ENCODE measurements around the gene DAPL1. TPM values are rescaled to one million over a fixed set of nuclear protein-coding genes. Genes with fewer than 3 reads are reported as not detected.

Gene DAPL1
- total RNA-seq, 1 experiment from 2014 or later: not detected

DNA sequence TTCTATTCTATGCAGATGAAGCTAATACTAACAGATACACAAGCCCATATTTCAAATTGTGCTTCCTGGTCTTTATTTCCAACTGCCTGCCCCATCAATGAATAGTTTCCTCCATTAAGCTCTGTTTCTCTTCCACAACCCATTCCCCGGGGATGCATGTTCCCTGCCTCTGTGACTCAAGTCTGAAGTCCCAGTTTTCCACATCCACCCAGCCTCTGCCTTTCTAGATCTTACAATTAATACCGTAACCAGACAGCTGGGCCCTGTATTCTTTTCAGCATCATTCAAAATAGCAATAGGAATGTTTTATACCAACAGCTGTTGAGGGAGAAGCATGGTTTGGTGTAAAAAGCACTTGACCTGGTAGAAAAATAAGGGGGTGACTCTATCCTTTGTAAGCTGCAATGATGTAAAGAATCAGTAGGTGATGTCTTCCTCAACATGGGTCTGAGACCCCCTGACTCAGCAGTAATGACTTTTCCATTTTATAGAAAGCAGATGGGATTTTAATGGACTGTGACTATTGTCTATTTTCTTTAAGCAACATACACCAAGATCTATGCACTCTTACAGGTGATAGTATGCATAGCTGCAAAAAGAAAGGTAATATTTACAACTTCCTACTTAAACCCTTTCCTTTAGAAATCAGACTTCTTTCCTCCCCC, 46.1 kb upstream of the DAPL1 start:
- Mint-ChIP-seq H3K4me3 (no peak overlapping the region), H3K9me3 (no peaks in the 10 kb centered on the region), H3K36me3 (no peaks in the 10 kb centered on the region), H3K4me1 (peaks cover 22% of the 10 kb centered on the region), H3K27ac (no peak overlapping the region), H3K27me3 (ENCODE audit: low read depth) (peaks cover under 1% of the 10 kb centered on the region; the same call in 1 of the 2 replicates)
- POLR2A ChIA-PET: interaction anchor here (0.6 kb wide), 1 partner anchor 576 kb away, joined by 3 read pairs; no protein-coding TSS in a partner anchor
- TF ChIP-seq ZNF232 (CRISPR knock-in tag; IDR thresholded peaks at IDR 0.05) (no peak), HMGA2 (CRISPR knock-in tag; IDR thresholded peaks at IDR 0.05) (no peak), ESRRA (CRISPR knock-in tag; IDR thresholded peaks at IDR 0.05; ENCODE audit: borderline replicate concordance) (no peak), ELF4 (CRISPR knock-in tag; IDR thresholded peaks at IDR 0.05; ENCODE audit: low read depth) (no peak), ATF1 (CRISPR knock-in tag; IDR thresholded peaks at IDR 0.05) (no peak), MYBL2 (CRISPR knock-in tag; IDR thresholded peaks at IDR 0.05) (no peak), ETV6 (CRISPR knock-in tag; IDR thresholded peaks at IDR 0.05) (no peak), ZNF416 (CRISPR knock-in tag; IDR thresholded peaks at IDR 0.05) (no peak)
- TF ChIP-seq, protein P1, sequence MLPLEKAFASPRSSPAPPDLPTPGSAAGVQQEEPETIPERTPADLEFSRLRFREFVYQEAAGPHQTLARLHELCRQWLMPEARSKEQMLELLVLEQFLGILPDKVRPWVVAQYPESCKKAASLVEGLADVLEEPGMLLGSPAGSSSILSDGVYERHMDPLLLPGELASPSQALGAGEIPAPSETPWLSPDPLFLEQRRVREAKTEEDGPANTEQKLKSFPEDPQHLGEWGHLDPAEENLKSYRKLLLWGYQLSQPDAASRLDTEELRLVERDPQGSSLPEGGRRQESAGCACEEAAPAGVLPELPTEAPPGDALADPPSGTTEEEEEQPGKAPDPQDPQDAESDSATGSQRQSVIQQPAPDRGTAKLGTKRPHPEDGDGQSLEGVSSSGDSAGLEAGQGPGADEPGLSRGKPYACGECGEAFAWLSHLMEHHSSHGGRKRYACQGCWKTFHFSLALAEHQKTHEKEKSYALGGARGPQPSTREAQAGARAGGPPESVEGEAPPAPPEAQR (CRISPR knock-in tag; IDR thresholded peaks at IDR 0.05): no peak
- TF ChIP-seq, protein P2, sequence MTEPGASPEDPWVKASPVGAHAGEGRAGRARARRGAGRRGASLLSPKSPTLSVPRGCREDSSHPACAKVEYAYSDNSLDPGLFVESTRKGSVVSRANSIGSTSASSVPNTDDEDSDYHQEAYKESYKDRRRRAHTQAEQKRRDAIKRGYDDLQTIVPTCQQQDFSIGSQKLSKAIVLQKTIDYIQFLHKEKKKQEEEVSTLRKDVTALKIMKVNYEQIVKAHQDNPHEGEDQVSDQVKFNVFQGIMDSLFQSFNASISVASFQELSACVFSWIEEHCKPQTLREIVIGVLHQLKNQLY (CRISPR knock-in tag; IDR thresholded peaks at IDR 0.05): no peak
- ATAC-seq (no peak), DNase-seq (ENCODE audit: low spot score) (no peak)
- CTCF ChIA-PET: interaction anchor here (0.7 to 7.3 kb wide), 4 partner anchors 24 to 725 kb away, joined by 3 to 61 read pairs (median 6); no protein-coding TSS in a partner anchor

DNA sequence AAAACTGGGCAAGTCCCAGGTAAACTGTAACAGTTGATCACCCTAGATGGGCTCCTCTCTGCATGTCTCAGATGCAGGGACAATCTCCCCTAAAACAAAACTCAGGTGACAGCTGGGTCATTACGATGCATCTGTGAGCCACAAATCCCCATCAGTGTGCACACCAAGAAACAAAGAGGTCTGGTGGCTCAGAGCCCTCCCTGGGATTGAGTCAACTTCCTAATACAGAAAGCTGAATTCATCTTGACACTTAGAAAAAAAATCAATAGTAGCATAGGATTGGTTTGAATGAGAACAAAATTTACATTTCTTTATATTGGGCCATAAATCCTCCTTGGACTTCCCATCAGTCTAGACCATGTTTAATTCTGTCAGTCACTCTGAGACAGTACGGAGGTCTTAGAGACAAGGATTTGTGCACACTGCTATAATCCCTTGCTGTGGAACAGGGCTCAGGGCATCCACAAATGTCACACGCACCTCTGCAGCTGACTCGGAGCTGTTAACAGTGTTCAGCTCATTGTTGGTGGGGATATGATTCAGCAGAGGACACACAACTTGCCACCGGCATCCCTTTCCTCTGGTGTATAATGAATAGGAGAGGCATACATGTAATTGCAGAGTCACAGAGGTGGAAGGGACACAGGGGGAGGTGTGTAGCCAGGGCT, 44.5 kb upstream of the DAPL1 start:
- Mint-ChIP-seq H3K4me3 (no peak overlapping the region), H3K4me1 (peaks cover 11% of the 10 kb centered on the region), H3K27ac (no peak overlapping the region), H3K27me3 (ENCODE audit: low read depth) (no peaks in the 10 kb centered on the region), H3K9me3 (no peaks in the 10 kb centered on the region), H3K36me3 (no peaks in the 10 kb centered on the region)
- TF ChIP-seq FOXP1 (CRISPR knock-in tag; IDR thresholded peaks at IDR 0.05; ENCODE audit: borderline replicate concordance) (no peak), ZNF671 (CRISPR knock-in tag; IDR thresholded peaks at IDR 0.05) (no peak)
- TF ChIP-seq, protein P3, sequence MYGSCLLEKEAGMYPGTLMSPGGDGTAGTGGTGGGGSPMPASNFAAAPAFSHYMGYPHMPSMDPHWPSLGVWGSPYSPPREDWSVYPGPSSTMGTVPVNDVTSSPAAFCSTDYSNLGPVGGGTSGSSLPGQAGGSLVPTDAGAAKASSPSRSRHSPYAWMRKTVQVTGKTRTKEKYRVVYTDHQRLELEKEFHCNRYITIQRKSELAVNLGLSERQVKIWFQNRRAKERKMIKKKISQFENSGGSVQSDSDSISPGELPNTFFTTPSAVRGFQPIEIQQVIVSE (CRISPR knock-in tag; IDR thresholded peaks at IDR 0.05; ENCODE audit: borderline replicate concordance): no peak
- DNase-seq (ENCODE audit: low spot score) (no peak), ATAC-seq (no peak)
- ChIA-PET POLR2A (no interaction called here), CTCF (interaction anchor here (1.2 to 7.3 kb wide), 2 partner anchors 26 to 716 kb away, joined by 3 to 61 read pairs; no protein-coding TSS in a partner anchor)

DNA sequence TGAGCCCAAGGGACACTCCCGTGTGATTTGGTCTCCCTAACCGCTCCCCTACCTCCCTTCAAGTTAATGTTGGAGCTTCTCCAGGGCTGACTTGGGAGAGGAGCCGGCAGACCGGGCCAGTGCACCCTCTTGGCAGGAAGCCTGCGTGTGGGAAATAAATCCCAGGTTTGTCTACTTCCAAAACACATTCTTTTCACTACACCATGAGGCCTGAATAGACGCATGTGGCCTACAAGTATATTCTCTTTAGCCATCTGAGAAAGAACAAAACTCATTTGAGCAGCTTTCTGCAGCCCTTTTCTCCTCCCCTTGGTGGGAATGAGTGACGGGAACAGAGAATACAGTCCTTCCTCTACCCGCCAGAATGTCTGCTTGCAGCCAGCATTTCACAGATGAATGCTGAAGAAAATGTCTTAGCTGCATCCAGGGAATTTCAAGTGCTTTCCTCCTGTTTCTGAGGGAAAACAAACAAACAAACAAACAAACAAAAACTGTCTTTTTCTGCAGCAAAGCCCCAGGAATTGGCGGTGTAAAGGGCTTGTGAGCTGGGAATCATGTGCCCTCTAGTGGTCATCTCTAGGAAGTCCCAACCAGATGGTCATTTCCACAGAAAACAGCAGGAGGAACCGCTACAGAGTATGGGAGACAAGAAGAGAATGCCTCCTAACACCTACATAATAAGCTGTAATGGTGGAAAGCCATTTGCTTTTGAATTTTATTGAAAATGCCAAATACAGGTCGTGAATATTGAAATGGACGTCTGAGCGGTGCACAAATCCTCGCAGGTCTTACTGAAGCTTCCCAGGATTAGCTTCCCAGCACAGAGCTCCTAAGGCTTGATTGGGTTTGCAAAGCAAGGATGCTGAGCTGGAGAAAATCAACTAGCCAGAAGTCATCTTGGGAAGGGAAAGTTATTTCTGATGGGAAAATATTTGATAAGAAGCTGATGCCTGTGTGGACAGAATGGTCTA, 41.2 kb upstream of the DAPL1 start:
- Mint-ChIP-seq H3K27me3 (ENCODE audit: low read depth) (no peaks in the 10 kb centered on the region), H3K27ac (no peak overlapping the region), H3K36me3 (peaks cover 4% of the 10 kb centered on the region; the same call in 1 of the 2 replicates), H3K4me3 (peak overlapping the region; percentile 47), H3K4me1 (peaks cover 8% of the 10 kb centered on the region), H3K9me3 (peaks cover 5% of the 10 kb centered on the region)
- peak; percentile 88 for ATAC-seq
- peak; percentile 22 for DNase-seq (ENCODE audit: low spot score)
- no peak for TF ChIP-seq NFATC4 (CRISPR knock-in tag; IDR thresholded peaks at IDR 0.05)
- TF ChIP-seq, protein P4, sequence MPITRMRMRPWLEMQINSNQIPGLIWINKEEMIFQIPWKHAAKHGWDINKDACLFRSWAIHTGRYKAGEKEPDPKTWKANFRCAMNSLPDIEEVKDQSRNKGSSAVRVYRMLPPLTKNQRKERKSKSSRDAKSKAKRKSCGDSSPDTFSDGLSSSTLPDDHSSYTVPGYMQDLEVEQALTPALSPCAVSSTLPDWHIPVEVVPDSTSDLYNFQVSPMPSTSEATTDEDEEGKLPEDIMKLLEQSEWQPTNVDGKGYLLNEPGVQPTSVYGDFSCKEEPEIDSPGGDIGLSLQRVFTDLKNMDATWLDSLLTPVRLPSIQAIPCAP (CRISPR knock-in tag; IDR thresholded peaks at IDR 0.05): no peak
- no peak for TF ChIP-seq ZNF263 (CRISPR knock-in tag; IDR thresholded peaks at IDR 0.05; ENCODE audit: low read depth)
- no peak for TF ChIP-seq ELF4 (CRISPR knock-in tag; IDR thresholded peaks at IDR 0.05; ENCODE audit: low read depth)
- TF ChIP-seq, protein P5, sequence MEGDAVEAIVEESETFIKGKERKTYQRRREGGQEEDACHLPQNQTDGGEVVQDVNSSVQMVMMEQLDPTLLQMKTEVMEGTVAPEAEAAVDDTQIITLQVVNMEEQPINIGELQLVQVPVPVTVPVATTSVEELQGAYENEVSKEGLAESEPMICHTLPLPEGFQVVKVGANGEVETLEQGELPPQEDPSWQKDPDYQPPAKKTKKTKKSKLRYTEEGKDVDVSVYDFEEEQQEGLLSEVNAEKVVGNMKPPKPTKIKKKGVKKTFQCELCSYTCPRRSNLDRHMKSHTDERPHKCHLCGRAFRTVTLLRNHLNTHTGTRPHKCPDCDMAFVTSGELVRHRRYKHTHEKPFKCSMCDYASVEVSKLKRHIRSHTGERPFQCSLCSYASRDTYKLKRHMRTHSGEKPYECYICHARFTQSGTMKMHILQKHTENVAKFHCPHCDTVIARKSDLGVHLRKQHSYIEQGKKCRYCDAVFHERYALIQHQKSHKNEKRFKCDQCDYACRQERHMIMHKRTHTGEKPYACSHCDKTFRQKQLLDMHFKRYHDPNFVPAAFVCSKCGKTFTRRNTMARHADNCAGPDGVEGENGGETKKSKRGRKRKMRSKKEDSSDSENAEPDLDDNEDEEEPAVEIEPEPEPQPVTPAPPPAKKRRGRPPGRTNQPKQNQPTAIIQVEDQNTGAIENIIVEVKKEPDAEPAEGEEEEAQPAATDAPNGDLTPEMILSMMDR (IDR thresholded peaks at IDR 0.05): peak; percentile 81
- POLR2A ChIA-PET: interaction anchor here (0.9 kb wide), 1 partner anchor 8 kb away, joined by 3 read pairs; no protein-coding TSS in a partner anchor
- CTCF ChIA-PET: interaction anchor here (0.5 to 7.3 kb wide), 59 partner anchors 9 to 848 kb away, joined by 3 to 92 read pairs (median 4); partner anchors contain the start of genes CCDC148, DAPL1, PKP4 and TANC1
